ENCODE data around the gene PIAS2. TPM values are rescaled to one million over a fixed set of nuclear protein-coding genes. Genes with fewer than 3 reads are reported as not detected.

Gene PIAS2
- total and polyA plus RNA-seq, 2 experiments from 2014 or later: 18.4 to 30.7 TPM

DNA sequence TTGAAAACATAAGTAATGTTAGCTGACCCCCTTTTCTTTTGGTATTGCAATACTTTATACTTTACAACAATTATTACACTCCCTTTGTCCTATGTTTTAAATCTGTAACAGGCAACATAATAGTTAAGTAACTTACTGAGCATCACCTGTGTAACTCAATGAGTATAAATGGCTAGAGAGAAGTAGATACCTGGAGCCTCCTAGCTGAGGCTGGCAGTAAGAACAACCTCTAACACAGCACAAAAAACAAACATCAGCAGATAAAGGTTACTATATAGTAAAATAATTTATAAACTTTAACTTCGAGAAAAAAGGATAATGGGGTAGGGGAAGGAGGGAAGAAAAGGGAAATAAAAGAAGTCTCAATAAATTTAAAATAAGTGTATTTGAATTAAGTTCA is 87.4 kb downstream of the PIAS2 start:
- Histone ChIP-seq H3K4me2 (no peak overlapping the region), H3K27ac (no peak overlapping the region), H3K79me2 (no peaks in the 10 kb centered on the region), H4K20me1 (ENCODE audit: insufficient read depth, poor library complexity, severe bottlenecking) (no peaks in the 10 kb centered on the region), H3K4me3 (no peak overlapping the region), H3K9me3 (ENCODE audit: low read depth) (no peaks in the 10 kb centered on the region), H3K36me3 (replicated peaks; ENCODE audit: insufficient read depth, low read depth) (no peaks in the 10 kb centered on the region), H3K9me2 (replicated peaks; ENCODE audit: insufficient read depth) (no peaks in the 10 kb centered on the region), H3K4me1 (ENCODE audit: insufficient read depth) (no peaks in the 10 kb centered on the region), H3K27me3 (no peaks in the 10 kb centered on the region), H2AFZ (no peak overlapping the region)
- 84% methylated on average over 1 of the region's 1 CpG for WGBS (ENCODE audit: low lambda C conversion rate, missing lambda C conversion rate)
- no peak for DNase-seq (ENCODE audit: low spot score)
- TF ChIP-seq EZH2phosphoT487 (IDR thresholded peaks at IDR 0.05; ENCODE audit: low read depth, severe bottlenecking, unreplicated experiment) (no peak), EZH2 (IDR thresholded peaks at IDR 0.05; ENCODE audit: borderline replicate concordance) (no peak)
- TF ChIP-seq, protein P1, sequence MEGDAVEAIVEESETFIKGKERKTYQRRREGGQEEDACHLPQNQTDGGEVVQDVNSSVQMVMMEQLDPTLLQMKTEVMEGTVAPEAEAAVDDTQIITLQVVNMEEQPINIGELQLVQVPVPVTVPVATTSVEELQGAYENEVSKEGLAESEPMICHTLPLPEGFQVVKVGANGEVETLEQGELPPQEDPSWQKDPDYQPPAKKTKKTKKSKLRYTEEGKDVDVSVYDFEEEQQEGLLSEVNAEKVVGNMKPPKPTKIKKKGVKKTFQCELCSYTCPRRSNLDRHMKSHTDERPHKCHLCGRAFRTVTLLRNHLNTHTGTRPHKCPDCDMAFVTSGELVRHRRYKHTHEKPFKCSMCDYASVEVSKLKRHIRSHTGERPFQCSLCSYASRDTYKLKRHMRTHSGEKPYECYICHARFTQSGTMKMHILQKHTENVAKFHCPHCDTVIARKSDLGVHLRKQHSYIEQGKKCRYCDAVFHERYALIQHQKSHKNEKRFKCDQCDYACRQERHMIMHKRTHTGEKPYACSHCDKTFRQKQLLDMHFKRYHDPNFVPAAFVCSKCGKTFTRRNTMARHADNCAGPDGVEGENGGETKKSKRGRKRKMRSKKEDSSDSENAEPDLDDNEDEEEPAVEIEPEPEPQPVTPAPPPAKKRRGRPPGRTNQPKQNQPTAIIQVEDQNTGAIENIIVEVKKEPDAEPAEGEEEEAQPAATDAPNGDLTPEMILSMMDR (IDR thresholded peaks at IDR 0.05; ENCODE audit: poor library complexity): no peak

DNA sequence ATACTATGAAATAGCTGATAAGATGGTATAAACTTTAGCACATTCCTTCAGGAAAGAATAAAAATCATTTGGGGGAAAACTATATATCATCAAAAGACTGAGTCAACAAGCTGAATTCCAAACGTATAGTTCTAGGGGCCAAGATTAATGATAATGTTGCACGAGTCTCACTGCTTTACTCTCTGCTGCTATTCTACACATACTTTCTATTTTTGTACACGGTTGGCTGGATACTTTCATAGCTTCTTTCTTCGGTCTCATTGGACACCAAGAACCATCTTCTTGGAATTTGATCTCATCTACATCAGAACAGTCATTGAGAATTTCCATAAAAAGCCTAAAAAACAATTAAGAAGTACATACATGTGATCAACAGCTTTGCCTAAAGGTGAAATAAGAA is 87.8 kb downstream of the PIAS2 start:
- Histone ChIP-seq H4K20me1 (ENCODE audit: insufficient read depth, poor library complexity, severe bottlenecking) (no peaks in the 10 kb centered on the region), H2AFZ (no peak overlapping the region), H3K4me3 (no peak overlapping the region), H3K4me2 (no peak overlapping the region), H3K4me1 (ENCODE audit: insufficient read depth) (no peaks in the 10 kb centered on the region), H3K9me2 (replicated peaks; ENCODE audit: insufficient read depth) (no peaks in the 10 kb centered on the region), H3K27ac (no peak overlapping the region), H3K9me3 (ENCODE audit: low read depth) (no peaks in the 10 kb centered on the region), H3K27me3 (no peaks in the 10 kb centered on the region), H3K79me2 (no peaks in the 10 kb centered on the region), H3K36me3 (replicated peaks; ENCODE audit: insufficient read depth, low read depth) (no peaks in the 10 kb centered on the region)
- 86% methylated on average over 4 of the region's 4 CpGs for WGBS (ENCODE audit: low lambda C conversion rate, missing lambda C conversion rate)
- TF ChIP-seq, protein P1 (IDR thresholded peaks at IDR 0.05; ENCODE audit: poor library complexity): no peak
- TF ChIP-seq EZH2phosphoT487 (IDR thresholded peaks at IDR 0.05; ENCODE audit: low read depth, severe bottlenecking, unreplicated experiment) (no peak), EZH2 (IDR thresholded peaks at IDR 0.05; ENCODE audit: borderline replicate concordance) (no peak)
- no peak for DNase-seq (ENCODE audit: low spot score)

DNA sequence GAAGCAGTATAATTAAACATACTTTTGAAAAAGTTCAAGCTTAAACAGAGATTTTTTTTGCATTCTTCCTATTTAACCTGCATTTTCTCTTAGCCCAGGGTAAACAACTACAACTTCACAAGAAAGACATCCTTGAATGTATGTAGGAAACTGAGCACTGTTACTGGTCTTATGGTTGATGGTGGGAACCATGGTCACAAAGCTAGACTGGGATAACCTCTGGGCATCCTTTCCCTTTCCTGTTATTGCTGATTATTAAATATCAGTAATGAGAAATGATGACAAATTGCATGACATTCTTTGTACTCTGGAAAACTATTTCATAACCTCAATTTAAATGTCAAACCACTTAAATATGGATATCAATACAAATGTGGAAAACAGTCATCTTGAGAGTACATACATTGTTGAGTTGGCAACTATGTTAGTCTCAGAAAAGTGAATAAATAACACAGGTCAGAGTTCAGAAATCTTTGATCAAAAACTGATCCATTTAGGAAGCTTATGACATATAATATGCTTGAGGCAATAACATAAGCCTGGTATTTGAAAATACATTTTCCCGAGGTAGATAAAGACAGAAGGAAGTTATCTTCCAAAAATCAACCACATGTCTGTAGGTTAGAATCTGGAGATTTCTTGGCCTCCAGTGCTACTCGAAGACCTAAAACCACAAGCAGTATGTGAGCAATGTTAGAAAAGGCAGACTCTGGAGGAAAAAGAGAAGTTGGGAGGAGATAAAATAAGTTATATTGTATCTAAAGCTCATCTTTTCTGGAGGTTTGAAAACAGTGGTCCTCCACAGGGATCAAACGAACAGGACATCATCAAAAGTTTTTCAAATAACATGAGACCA is 95.2 kb downstream of the PIAS2 start:
- 90% methylated on average over 3 of the region's 3 CpGs for WGBS (ENCODE audit: low lambda C conversion rate, missing lambda C conversion rate)
- Histone ChIP-seq H2AFZ (no peak overlapping the region), H3K27me3 (no peaks in the 10 kb centered on the region), H4K20me1 (ENCODE audit: insufficient read depth, poor library complexity, severe bottlenecking) (no peaks in the 10 kb centered on the region), H3K4me3 (no peak overlapping the region), H3K9me2 (replicated peaks; ENCODE audit: insufficient read depth) (no peaks in the 10 kb centered on the region), H3K4me2 (no peak overlapping the region), H3K36me3 (replicated peaks; ENCODE audit: insufficient read depth, low read depth) (no peaks in the 10 kb centered on the region), H3K79me2 (no peaks in the 10 kb centered on the region), H3K27ac (no peak overlapping the region), H3K4me1 (ENCODE audit: insufficient read depth) (no peaks in the 10 kb centered on the region), H3K9me3 (ENCODE audit: low read depth) (no peaks in the 10 kb centered on the region)
- no peak for DNase-seq (ENCODE audit: low spot score)
- TF ChIP-seq EZH2 (IDR thresholded peaks at IDR 0.05; ENCODE audit: borderline replicate concordance) (no peak), EZH2phosphoT487 (IDR thresholded peaks at IDR 0.05; ENCODE audit: low read depth, severe bottlenecking, unreplicated experiment) (no peak)
- TF ChIP-seq, protein P1 (IDR thresholded peaks at IDR 0.05; ENCODE audit: poor library complexity): no peak
